ENCODE results near the gene XRN2.

The XRN2 gene

GRCh38 chr20:21303061-21303871 lies at the start of gene XRN2:
XRN2 (plus strand) TSS chr20:21303331; CDS start chr20:21303399, 68 bp downstream.
- peak; percentile 92 to 96 for DNase-seq

GRCh38 chr20:21257192-21257591 lies 45.9 kb upstream of the XRN2 start:
- DNase-seq, result no peak

GRCh38 chr20:21258411-21258810 lies 44.7 kb upstream of the XRN2 start:
- no peak for DNase-seq

- DNase-seq, result no peak
Measured at GRCh38 chr20:21259346-21259745, 43.8 kb upstream of the XRN2 start.

GRCh38 chr20:21262812-21263211 lies 40.3 kb upstream of the XRN2 start:
- peak in 1 of 2 experiments; percentile 24 for DNase-seq

GRCh38 chr20:21265261-21266190 lies 37.6 kb upstream of the XRN2 start:
- DNase-seq, result peak in 1 of 2 experiments; percentile 11

GRCh38 chr20:21266191-21266536 lies 37.0 kb upstream of the XRN2 start:
- no peak for DNase-seq

- DNase-seq, result no peak
Measured at GRCh38 chr20:21269772-21270171, 33.4 kb upstream of the XRN2 start.

GRCh38 chr20:21270806-21271205 lies 32.3 kb upstream of the XRN2 start:
- DNase-seq, result no peak

GRCh38 chr20:21272279-21272678 lies 30.9 kb upstream of the XRN2 start:
- no peak for DNase-seq

GRCh38 chr20:21272679-21273078 lies 30.5 kb upstream of the XRN2 start:
- DNase-seq, result no peak

GRCh38 chr20:21273755-21274386 lies 29.3 kb upstream of the XRN2 start:
- DNase-seq, result no peak

GRCh38 chr20:21278829-21279228 lies 24.3 kb upstream of the XRN2 start:
- no peak for DNase-seq

GRCh38 chr20:21279706-21280521 lies 23.2 kb upstream of the XRN2 start:
- no peak for DNase-seq

- DNase-seq, result no peak
Measured at GRCh38 chr20:21280522-21281016, 22.6 kb upstream of the XRN2 start.

GRCh38 chr20:21286775-21287174 lies 16.4 kb upstream of the XRN2 start:
- DNase-seq, result no peak

GRCh38 chr20:21288587-21289370 lies 14.4 kb upstream of the XRN2 start:
- no peak for DNase-seq

- DNase-seq, result no peak
Measured at GRCh38 chr20:21289651-21290050, 13.5 kb upstream of the XRN2 start.

- no peak for DNase-seq
Measured at GRCh38 chr20:21291026-21291425, 12.1 kb upstream of the XRN2 start.

GRCh38 chr20:21294755-21295154 lies 8.4 kb upstream of the XRN2 start:
- no peak for DNase-seq

GRCh38 chr20:21301940-21302663 lies 1.0 kb upstream of the XRN2 start:
- no peak for DNase-seq
